Limb (tissue), 2 donors: ENCODE measurements around the gene TRIM16.
A peak's percentile ranks its signal among the peaks of the same experiment; 100 is the strongest.
"Not testable (repeated sequence)": the region's sequence is repeated elsewhere in the genome, so short reads cannot be mapped to it uniquely, and the experiment has no call there.

Experiments
- DNase-seq, 2 donors: peaks; one replicate each; pipeline ENCODE4 v3.0.0-alpha.2; 2016; ENCODE audit errors: extremely low spot score in 2 of 2

The TRIM16 gene

DNA sequence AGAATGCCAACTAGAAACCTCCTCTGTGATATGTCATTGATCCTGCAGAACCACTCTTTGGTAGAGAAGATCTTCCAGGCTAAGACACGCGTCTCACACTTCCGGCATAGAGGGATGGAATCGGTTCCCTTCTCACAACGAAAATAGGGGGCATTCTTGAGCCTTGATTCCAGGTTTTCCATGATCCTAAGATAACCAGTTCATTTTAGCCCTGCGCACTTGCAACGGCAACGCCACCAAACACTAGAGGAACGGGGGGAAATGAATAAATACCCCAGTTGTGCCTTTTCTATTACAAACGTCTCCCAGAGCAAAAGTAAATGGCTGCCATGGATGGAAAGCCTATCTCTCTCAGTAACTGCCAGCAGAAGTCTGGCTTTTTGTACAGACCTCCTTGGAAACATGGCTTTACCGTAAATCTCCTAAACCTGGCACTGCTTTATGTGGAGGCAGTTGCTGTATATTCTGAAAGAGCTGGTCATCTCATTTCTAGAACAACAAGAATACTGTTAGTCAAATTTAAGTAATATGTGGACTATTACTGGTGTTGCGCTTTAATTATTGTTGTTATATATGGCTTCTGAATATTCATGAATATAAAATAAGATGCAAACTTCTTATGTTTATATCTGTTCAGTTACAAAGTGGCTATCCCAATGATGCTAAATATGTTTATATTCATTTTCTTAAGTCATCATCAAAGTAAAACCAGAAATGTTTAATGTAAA, 64.6 kb downstream of the TRIM16 start, which contains the start of gene FBXW10B:
FBXW10B (minus strand) TSS at position 374 of the 728 bp plus-strand sequence; CDS start at position 182, 192 bp downstream.
- peak in 1 of 2 donors; percentile 35 for DNase-seq

DNA sequence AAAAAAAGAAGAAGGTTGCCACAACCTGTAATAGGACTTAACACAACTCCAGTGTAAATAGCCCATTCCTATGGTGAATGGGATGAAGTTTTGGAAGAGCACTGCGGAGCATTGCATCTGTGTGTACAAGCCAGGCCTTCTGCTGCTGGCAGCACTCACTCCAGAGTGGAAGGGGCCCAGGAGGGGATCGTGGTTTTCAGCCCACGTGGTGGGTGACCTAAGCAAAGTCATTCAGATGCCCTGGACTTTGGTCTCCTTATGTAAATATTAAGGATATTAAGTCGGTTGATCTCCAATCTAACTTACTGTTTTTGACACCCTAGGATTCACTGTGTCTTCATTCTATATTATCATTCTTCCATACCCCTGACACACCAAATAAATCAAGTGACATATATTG, 67.3 kb downstream of the TRIM16 start:
- DNase-seq, result not testable (repeated sequence)

DNA sequence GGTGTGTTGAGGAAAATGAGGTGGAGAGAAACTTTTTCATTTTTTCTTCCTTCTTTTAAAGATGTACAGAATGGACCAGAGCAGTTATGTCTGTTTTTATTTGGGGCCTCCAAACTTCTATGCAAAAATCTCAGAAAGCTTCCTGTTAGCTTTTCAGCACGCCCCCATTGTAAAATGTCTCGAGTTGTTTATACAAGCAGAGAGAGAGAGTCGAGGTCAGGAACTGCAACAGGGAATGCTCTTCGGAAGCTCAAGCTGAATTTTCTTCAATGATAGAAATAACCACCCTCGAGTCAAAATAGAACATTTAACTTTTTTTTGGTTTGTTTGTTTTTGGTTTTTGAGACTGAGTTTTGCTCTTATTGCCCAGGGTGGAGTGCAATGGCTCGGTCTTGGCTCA, 68.3 kb downstream of the TRIM16 start:
- DNase-seq, result not testable (repeated sequence)

DNA sequence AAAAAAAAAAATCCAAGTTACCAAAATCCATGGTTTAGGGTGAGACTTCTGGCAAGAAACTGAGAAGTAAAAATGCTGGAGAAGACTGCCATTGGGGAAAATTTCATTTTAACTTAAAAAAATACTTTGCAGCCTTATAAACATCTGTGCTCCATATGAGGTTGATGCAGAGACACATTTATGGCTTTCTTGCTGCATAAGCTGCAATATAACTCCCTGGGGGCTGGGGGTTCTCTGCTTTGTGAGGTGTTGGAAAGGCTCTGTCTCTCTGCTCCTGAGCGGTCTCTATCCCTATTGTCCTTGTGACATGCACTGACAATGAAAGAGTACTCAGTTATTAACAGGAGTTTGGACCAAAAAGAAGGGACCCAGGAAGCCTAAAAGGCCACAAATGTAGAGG, 71.0 kb downstream of the TRIM16 start:
- not testable (repeated sequence) for DNase-seq

- DNase-seq, result not testable (repeated sequence)
Observed at GRCh38 chr17:15592960-15593359, 91.2 kb downstream of the TRIM16 start.

DNA sequence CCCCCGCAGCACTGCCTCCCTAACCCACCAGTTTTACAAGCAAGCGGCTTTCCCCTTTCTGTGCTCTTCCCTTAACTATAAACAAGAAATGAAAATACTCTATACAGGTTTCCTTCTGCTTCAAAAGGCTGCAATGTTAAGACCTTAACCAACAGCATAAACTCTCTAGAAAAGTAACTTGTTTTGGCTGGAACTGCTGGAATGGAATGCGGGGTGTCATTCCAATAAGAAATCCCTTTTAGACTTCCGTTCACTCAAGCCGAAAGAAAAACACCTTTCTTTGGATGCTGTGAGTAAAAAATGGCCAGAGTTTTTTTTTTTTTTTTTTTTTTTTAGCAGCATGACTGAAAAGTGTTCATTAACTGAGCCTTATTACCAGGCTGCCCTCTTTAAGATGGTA, 92.1 kb downstream of the TRIM16 start:
- not testable (repeated sequence) for DNase-seq

DNA sequence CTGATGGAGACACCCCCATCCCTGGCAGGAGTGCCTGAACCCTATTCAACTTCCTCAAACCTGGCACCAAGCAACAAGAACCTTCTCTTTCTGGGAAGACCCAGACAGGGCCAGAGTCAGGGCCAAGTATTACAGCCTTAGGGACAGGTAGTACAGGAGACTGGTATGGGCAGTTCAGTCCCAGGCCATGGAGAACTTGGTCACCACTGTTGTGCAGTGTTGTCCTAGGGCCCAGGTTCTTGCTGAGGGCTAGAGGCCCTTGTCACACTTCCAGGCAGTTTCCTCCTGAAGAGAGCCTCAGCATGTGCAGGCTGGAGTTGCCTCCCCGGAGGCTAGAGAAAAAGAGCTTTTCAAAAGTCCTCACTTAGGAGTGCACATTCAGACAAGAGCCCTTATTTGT, 93.3 kb downstream of the TRIM16 start:
- DNase-seq, result not testable (repeated sequence)

GRCh38 chr17:15589544-15590536, 94.3 kb downstream of the TRIM16 start:
- not testable (repeated sequence) for DNase-seq

- DNase-seq, result not testable (repeated sequence)
Observed at GRCh38 chr17:15588017-15588416, 96.1 kb downstream of the TRIM16 start.

GRCh38 chr17:15583313-15583712, 100.8 kb downstream of the TRIM16 start:
- DNase-seq, result not testable (repeated sequence)

DNA sequence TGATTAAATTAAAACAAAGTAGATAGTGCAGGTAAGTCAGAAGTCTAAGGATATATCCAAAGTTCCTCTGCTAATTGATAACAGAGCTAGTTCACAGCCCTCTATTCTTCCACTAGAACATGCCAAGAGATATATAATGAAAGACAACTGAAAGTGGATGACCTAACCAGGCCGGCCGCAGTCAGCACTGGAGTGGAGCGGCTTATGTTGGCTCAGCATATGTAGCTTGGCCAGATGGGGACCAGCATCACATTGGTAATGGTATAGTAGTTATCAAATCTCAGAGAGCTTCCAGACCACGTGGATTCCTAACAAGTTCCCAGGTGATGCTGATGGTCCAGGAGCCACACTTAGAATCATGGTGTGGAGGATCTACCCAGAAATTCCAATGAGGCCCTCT, 102.6 kb downstream of the TRIM16 start:
- not testable (repeated sequence) for DNase-seq
